GM12872 (cell line): ENCODE data around the gene ASCL4.

Source experiments
- CTCF ChIP-seq: IDR thresholded peaks from 3 replicates; pipeline ENCODE4 v1.5.1; 2011; ENCODE audit warnings: low read depth, mild to moderate bottlenecking, low read length, moderate library complexity; ENCODE audit not compliant: insufficient read depth

The ASCL4 gene

GRCh38 chr12:107780298-107780697 is 5.8 kb downstream of the ASCL4 start:
- TF ChIP-seq CTCF, result no peak

GRCh38 chr12:107782067-107782466 is 7.6 kb downstream of the ASCL4 start:
- no peak for TF ChIP-seq CTCF

- no peak for TF ChIP-seq CTCF
Observed at GRCh38 chr12:107783406-107784376, 9.2 kb downstream of the ASCL4 start.

GRCh38 chr12:107788281-107788680 is 13.8 kb downstream of the ASCL4 start:
- TF ChIP-seq CTCF, result no peak

- no peak for TF ChIP-seq CTCF
Observed at GRCh38 chr12:107788690-107789458, 14.4 kb downstream of the ASCL4 start.

GRCh38 chr12:107791465-107792089 is 17.1 kb downstream of the ASCL4 start:
- no peak for TF ChIP-seq CTCF

- TF ChIP-seq CTCF, result no peak
Observed at GRCh38 chr12:107794451-107794850, 19.9 kb downstream of the ASCL4 start.
